Activated CD8-positive, alpha-beta memory T cell treated with anti-CD3 and anti-CD28 coated beads, Interleukin-2, amount 50 U/mL, for 1 hour (primary cell): Measurements from ENCODE around the gene DCPS.
"Not testable (repeated sequence)": the region's sequence is repeated elsewhere in the genome, so short reads cannot be mapped to it uniquely, and the experiment has no call there.

Experiments
- DNase-seq: peaks from one replicate; pipeline ENCODE4 v3.0.0-alpha.2; 2020; ENCODE audit errors: extremely low read depth

DCPS gene

GRCh38 chr11:126345283-126345682, 41.4 kb downstream of the DCPS start:
- no peak for DNase-seq

GRCh38 chr11:126345759-126346585, 42.1 kb downstream of the DCPS start:
- no peak for DNase-seq

- DNase-seq: no peak
Measured at GRCh38 chr11:126346586-126346940, 42.7 kb downstream of the DCPS start.

GRCh38 chr11:126346946-126347345, 43.1 kb downstream of the DCPS start:
- DNase-seq: not testable (repeated sequence)

- DNase-seq: no peak
Measured at GRCh38 chr11:126347751-126348668, 44.1 kb downstream of the DCPS start.

GRCh38 chr11:126348806-126349582, 45.1 kb downstream of the DCPS start:
- DNase-seq: no peak

- no peak for DNase-seq
Measured at GRCh38 chr11:126350836-126351235, 47.0 kb downstream of the DCPS start.

- no peak for DNase-seq
Measured at GRCh38 chr11:126352163-126352562, 48.3 kb downstream of the DCPS start.

GRCh38 chr11:126352934-126353801, 49.3 kb downstream of the DCPS start:
- no peak for DNase-seq

- DNase-seq: no peak
Measured at GRCh38 chr11:126354631-126355323, 50.9 kb downstream of the DCPS start.

- no peak for DNase-seq
Measured at GRCh38 chr11:126355324-126355925, 51.6 kb downstream of the DCPS start, which contains the start of gene ST3GAL4. Gene ST3GAL4, plus strand, starts transcription at chr11:126355686. Its CDS starts 50,470 bp downstream, at chr11:126406156.

GRCh38 chr11:126355926-126356897, 52.4 kb downstream of the DCPS start:
- DNase-seq: no peak

- DNase-seq: no peak
Measured at GRCh38 chr11:126357055-126357962, 53.4 kb downstream of the DCPS start.

GRCh38 chr11:126357969-126358762, 54.3 kb downstream of the DCPS start:
- DNase-seq: no peak

GRCh38 chr11:126358763-126359160, 54.9 kb downstream of the DCPS start:
- DNase-seq: no peak

- no peak for DNase-seq
Measured at GRCh38 chr11:126359431-126360048, 55.7 kb downstream of the DCPS start.
